HepG2 (cell line): ENCODE measurements around the gene SDR39U1. TPM values are rescaled to one million over a fixed set of nuclear protein-coding genes. Genes with fewer than 3 reads are reported as not detected.
A peak's percentile ranks its signal among the peaks of the same experiment; 100 is the strongest.

Experiments
- ARID3A ChIP-seq: IDR thresholded peaks from 2 replicates; pipeline ENCODE4 v1.6.1; 2012; ENCODE audit warnings: low read depth, low read length, improper control_type of control experiment
- BORCS8-MEF2B ChIP-seq: sonication (generic); formaldehyde crosslinking; IDR thresholded peaks from 2 replicates; pipeline ENCODE4 v1.8.0; 2022; ENCODE audit warnings: mild to moderate bottlenecking, missing genetic modification reagents
- CBX1 ChIP-seq: IDR thresholded peaks from one replicate; pipeline ENCODE4 v1.6.1; 2016; ENCODE audit warnings: antibody characterized with exemption, low read depth
- EHMT2 ChIP-seq: fragments of 200-600 bp; sonication (generic); IDR thresholded peaks from 2 replicates; pipeline ENCODE4 v1.7.0; 2017; ENCODE audit warnings: antibody characterized with exemption, low read depth, low read length, borderline replicate concordance
- ISL2 ChIP-seq: sonication (generic); formaldehyde crosslinking; IDR thresholded peaks from 2 replicates; pipeline ENCODE4 v1.5.0; 2020; ENCODE audit warnings: missing genetic modification reagents
- KLF11 ChIP-seq: IDR thresholded peaks from 2 replicates; pipeline ENCODE4 v1.6.1; 2016; ENCODE audit warnings: missing compliant biosample characterization
- NFYB ChIP-seq: sonication (generic); formaldehyde crosslinking; IDR thresholded peaks from 2 replicates; pipeline ENCODE4 v1.4.0; 2020; ENCODE audit warnings: missing genetic modification reagents
- ONECUT2 ChIP-seq: sonication (generic); formaldehyde crosslinking; IDR thresholded peaks from 2 replicates; pipeline ENCODE4 v1.4.0; 2020; ENCODE audit warnings: missing genetic modification reagents
- STAT5B ChIP-seq: sonication (generic); formaldehyde crosslinking; IDR thresholded peaks from 2 replicates; pipeline ENCODE4 v1.4.0; 2020; ENCODE audit warnings: missing genetic modification reagents
- ZKSCAN8 ChIP-seq: IDR thresholded peaks from 2 replicates; pipeline ENCODE4 v1.6.1; 2016; ENCODE audit warnings: borderline replicate concordance, missing genetic modification reagents, missing compliant biosample characterization
- ZNF275 ChIP-seq: sonication (generic); formaldehyde crosslinking; IDR thresholded peaks from 2 replicates; pipeline ENCODE4 v1.8.0; 2022; ENCODE audit warnings: missing genetic modification reagents, mild to moderate bottlenecking, inconsistent platforms, borderline replicate concordance
- ZNF337 ChIP-seq: sonication (generic); formaldehyde crosslinking; IDR thresholded peaks from 2 replicates; pipeline ENCODE4 v1.5.1; 2020; ENCODE audit warnings: missing genetic modification reagents, low read depth, mild to moderate bottlenecking, borderline replicate concordance
- ZNF354B ChIP-seq: sonication (generic); formaldehyde crosslinking; IDR thresholded peaks from 2 replicates; pipeline ENCODE4 v1.8.0; 2022; ENCODE audit warnings: mild to moderate bottlenecking, missing genetic modification reagents
- ZNF407 ChIP-seq: sonication (generic); formaldehyde crosslinking; IDR thresholded peaks from one replicate; pipeline ENCODE4 v1.5.1; 2020; ENCODE audit warnings: mild to moderate bottlenecking, missing genetic modification reagents; ENCODE audit errors: not compliant biosample characterization
- ZNF501 ChIP-seq: sonication (generic); formaldehyde crosslinking; IDR thresholded peaks from 2 replicates; pipeline ENCODE4 v1.5.1; 2020; ENCODE audit warnings: mild to moderate bottlenecking, moderate library complexity, missing genetic modification reagents
- ZNF615 ChIP-seq: sonication (generic); formaldehyde crosslinking; IDR thresholded peaks from 2 replicates; pipeline ENCODE4 v1.5.0; 2020; ENCODE audit warnings: mild to moderate bottlenecking, missing genetic modification reagents, borderline replicate concordance
- ZNF747 ChIP-seq: sonication (generic); formaldehyde crosslinking; IDR thresholded peaks from 2 replicates; pipeline ENCODE4 v1.8.1; 2023; ENCODE audit warnings: missing genetic modification reagents, mild to moderate bottlenecking, borderline replicate concordance
- polyA plus RNA-seq, 8 experiments: library from polyadenylated mRNA; depleted of rRNA in 3 of 8; stranded (reverse) in 7 of 8; unstranded in 1 of 8; fragments of >200 nt; fragmentation: Illumina TruSeq in 4 of 8; extraction: Trizol in 4 of 8; gene quantifications; 2 replicates each; pipeline versions ENCODE4 v1.2.1 to v1.2.3, GENCODE V29; 2011 to 2016; ENCODE audit warnings: low read depth in 4 of 8, missing spikeins in 1 of 8, mixed read lengths in 1 of 8; ENCODE audit not compliant: insufficient read depth in 1 of 8
- total RNA-seq, 5 experiments: library from RNA; depleted of rRNA; stranded (reverse); fragments of >200 nt; fragmentation: Illumina TruSeq; extraction: Trizol; gene quantifications; 2 replicates each; pipeline ENCODE4 v1.2.3, GENCODE V29; 2016; ENCODE audit warnings: low read depth in 1 of 5

Gene SDR39U1
- total and polyA plus RNA-seq, 2 of the 13 experiments (the other 11 are each of a cell fraction or from before 2014, with no cell fraction given): 34.4 to 129 TPM

- TF ChIP-seq ARID3A: peak; percentile 76
- no peak for TF ChIP-seq KLF11 (CRISPR knock-in tag)
- peak; percentile 82; the same call in 1 of the 2 replicates for TF ChIP-seq ISL2 (CRISPR knock-in tag)
- peak; percentile 78 for TF ChIP-seq CBX1
- peak; percentile 83; the same call in 1 of the 2 replicates for TF ChIP-seq ZNF275 (CRISPR knock-in tag)
- TF ChIP-seq ZNF337 (CRISPR knock-in tag): peak; percentile 93; the same call in 1 of the 2 replicates
- peak; percentile 95 for TF ChIP-seq ONECUT2 (CRISPR knock-in tag)
- TF ChIP-seq NFYB: peak; percentile 82
- peak; percentile 91; the same call in 1 of the 2 replicates for TF ChIP-seq ZNF747 (CRISPR knock-in tag)
- TF ChIP-seq ZNF615 (CRISPR knock-in tag): no peak
- no peak for TF ChIP-seq STAT5B (CRISPR knock-in tag)
- TF ChIP-seq ZNF501 (CRISPR knock-in tag): peak; percentile 93
- TF ChIP-seq ZNF407 (CRISPR knock-in tag): peak; percentile 87
- TF ChIP-seq EHMT2: peak; percentile 92; the same call in 1 of the 2 replicates
- TF ChIP-seq BORCS8-MEF2B: peak; percentile 98
- peak; percentile 51; the same call in 1 of the 2 replicates for TF ChIP-seq ZKSCAN8
- no peak for TF ChIP-seq ZNF354B (CRISPR knock-in tag)
These were observed 39.2 kb upstream of the SDR39U1 start (continued) for GRCh38 chr14:24481622-24482324.
